ENCODE results near the gene ENTPD5.
"Not testable (repeated sequence)": the region's sequence is repeated elsewhere in the genome, so short reads cannot be mapped to it uniquely, and the experiment has no call there.

Gene ENTPD5

GRCh38 chr14:73936548-73936947 lies 82.5 kb downstream of the ENTPD5 start:
- FAIRE-seq (no peak), DNase-seq (ENCODE audit: insufficient read length) (no peak)
- TF ChIP-seq TAF1 (IDR thresholded peaks at IDR 0.05; ENCODE audit: borderline replicate concordance, low read depth, low read length) = no peak

DNA sequence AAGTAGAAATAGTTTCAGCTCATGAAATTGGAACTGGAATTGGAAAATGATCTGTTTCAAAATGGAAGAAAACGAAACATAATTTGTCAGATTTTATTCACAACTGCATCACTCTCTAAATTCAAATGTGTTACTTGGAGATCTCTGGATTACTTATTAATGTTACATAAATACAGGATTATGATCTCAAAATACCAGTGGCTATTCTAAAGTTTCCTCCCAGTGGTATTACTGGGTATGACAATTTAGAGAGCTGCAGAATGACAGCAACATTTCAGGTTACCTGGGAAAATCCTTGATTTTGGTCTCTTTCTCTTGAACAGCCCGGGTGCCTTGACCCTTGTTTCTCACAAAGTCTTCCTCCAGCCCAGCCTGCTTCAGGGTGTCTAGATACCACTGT lies 83.4 kb downstream of the ENTPD5 start:
- no peak for FAIRE-seq

DNA sequence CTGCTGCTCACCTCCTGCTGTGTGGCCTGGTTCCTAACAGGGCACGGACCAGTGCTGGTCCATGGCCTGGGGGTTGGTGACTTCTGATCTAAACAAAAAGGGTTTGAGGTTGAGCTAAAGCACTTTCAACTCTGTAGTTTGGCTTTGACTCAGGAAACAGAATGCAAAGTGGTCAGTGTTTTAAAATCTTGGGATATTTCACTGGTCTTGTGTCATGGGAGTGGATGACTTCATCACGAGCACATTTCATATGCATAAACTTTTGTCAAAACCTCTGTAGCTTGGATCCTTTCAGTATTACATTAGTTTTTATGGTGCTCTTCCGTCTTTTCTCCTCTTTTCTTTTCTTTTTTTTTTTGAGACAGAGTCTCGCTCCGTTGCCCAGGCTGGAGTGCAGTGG lies 94.8 kb downstream of the ENTPD5 start:
- TF ChIP-seq TAF1 (IDR thresholded peaks at IDR 0.05; ENCODE audit: borderline replicate concordance, low read depth, low read length) = no peak
- TF ChIP-seq POLR2A (IDR thresholded peaks at IDR 0.05; ENCODE audit: low read depth, low read length) = no peak
- no peak for TF ChIP-seq POLR2AphosphoS5 (IDR thresholded peaks at IDR 0.05; ENCODE audit: low read depth, low read length)
- FAIRE-seq (no peak), DNase-seq (ENCODE audit: insufficient read length) (no peak)

More for the DNA sequence above, 83.4 kb downstream of the ENTPD5 start:
- no peak for DNase-seq (ENCODE audit: insufficient read length)
- TF ChIP-seq TAF1 (IDR thresholded peaks at IDR 0.05; ENCODE audit: borderline replicate concordance, low read depth, low read length) (no peak), POLR2A (IDR thresholded peaks at IDR 0.05; ENCODE audit: low read depth, low read length) (no peak), POLR2AphosphoS5 (IDR thresholded peaks at IDR 0.05; ENCODE audit: low read depth, low read length) (no peak)

DNA sequence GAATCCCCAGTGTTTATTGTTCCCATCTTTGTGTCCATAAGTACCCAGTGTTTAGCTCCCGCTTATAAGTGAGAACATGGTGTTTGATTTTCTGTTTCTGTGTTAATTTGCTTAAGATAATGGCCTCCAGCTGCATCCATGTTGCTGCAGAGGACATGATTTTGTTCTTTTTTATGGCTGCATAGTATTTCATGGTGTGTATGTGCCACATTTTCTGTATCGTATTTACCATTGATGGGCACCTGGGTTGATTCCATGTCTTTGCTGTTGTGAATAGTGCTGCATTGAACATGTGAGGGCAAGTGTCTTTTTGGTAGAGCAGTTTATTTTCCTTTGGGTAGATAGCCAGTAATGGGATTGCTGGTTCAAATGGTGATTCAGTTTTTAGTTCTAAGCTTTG lies 99.6 kb downstream of the ENTPD5 start:
- not testable (repeated sequence) for FAIRE-seq; DNase-seq (ENCODE audit: insufficient read length)

- TF ChIP-seq TAF1 (IDR thresholded peaks at IDR 0.05; ENCODE audit: borderline replicate concordance, low read depth, low read length) = no peak
- no peak for TF ChIP-seq POLR2AphosphoS5 (IDR thresholded peaks at IDR 0.05; ENCODE audit: low read depth, low read length)
- TF ChIP-seq POLR2A (IDR thresholded peaks at IDR 0.05; ENCODE audit: low read depth, low read length) = no peak
- no peak for DNase-seq (ENCODE audit: insufficient read length)
- FAIRE-seq = no peak
Measured at GRCh38 chr14:73916324-73916723, 102.8 kb downstream of the ENTPD5 start.

DNA sequence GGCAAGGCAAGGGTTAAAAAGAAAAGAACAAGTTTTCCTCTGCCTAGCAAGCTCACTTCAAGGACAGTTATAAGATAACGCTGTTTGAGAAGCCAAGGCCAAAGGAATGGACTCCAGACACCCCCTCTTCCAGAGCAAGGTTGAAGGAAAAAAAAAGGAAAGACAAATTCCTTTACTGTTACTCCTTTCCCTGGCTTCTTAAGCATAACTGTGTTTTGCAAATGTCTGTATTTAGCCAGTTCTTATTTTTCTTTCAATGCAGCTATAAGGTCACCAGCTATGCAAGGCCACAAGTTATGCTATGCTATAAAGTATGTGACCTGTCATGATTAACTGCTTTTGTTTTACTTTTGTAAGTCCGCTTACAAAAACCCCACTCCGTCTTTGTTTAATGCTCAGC lies 105.8 kb downstream of the ENTPD5 start:
- TF ChIP-seq TAF1 (IDR thresholded peaks at IDR 0.05; ENCODE audit: borderline replicate concordance, low read depth, low read length) (no peak), POLR2A (IDR thresholded peaks at IDR 0.05; ENCODE audit: low read depth, low read length) (no peak), POLR2AphosphoS5 (IDR thresholded peaks at IDR 0.05; ENCODE audit: low read depth, low read length) (no peak)
- FAIRE-seq (no peak), DNase-seq (ENCODE audit: insufficient read length) (no peak)

GRCh38 chr14:73909681-73910080 lies 109.4 kb downstream of the ENTPD5 start:
- DNase-seq (ENCODE audit: insufficient read length) (no peak), FAIRE-seq (no peak)
- TF ChIP-seq POLR2A (IDR thresholded peaks at IDR 0.05; ENCODE audit: low read depth, low read length) (no peak), TAF1 (IDR thresholded peaks at IDR 0.05; ENCODE audit: borderline replicate concordance, low read depth, low read length) (no peak), POLR2AphosphoS5 (IDR thresholded peaks at IDR 0.05; ENCODE audit: low read depth, low read length) (no peak)

All from GM12892 (cell line).